Amniotic epithelial cell (primary cell): ENCODE results near the gene TP53I3.
"Not testable (repeated sequence)": the region's sequence is repeated elsewhere in the genome, so short reads cannot be mapped to it uniquely, and the experiment has no call there.

ENCODE experiments used
- DNase-seq: peaks from one replicate; pipeline ENCODE4 v3.0.0-alpha.2; 2010; ENCODE audit warnings: low read depth

TP53I3 gene

DNA sequence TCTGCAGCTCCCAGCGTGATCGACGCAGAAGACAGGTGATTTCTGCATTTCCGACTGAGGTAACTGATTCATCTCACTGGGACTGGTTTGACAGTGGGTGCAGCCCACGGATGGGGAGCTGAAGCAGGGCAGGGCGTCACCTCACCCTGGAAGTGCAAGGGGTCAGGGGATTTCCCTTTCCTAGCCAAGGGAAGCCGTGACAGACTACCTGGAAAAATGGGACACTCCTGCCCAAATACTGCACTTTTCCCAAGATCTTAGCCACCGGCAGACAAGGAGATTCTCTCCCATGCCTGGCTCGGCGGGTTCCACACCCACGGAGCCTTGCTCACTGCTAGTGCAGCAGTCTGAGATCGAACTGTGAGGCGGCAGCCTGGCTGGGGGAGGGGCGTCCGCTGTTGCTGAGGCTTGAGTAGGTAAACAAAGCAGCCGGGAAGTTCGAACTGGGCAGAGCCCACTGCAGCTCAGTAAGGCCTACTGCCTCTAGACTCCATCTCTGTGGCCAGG lies 10.6 kb upstream of the TP53I3 start:
- not testable (repeated sequence) for DNase-seq

DNA sequence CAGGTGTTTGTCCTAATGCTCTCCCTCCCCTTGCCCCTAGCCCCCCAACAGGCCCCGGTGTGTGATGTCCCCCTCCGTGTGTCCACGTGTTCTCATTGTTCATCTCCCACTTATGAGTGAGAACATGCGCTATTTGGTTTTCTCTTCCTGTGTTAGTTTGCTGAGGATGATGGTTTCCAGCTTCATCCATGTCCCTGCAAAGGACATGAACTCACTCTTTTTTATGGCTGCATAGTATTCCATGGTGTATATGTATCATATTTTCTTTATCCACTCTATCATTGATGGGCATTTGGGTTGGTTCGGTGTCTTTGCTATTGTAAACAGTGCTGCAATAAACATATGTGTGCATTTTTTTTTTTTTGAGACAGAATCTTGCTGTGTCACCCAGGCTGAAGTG lies 8.6 kb upstream of the TP53I3 start:
- DNase-seq, result not testable (repeated sequence)

DNA sequence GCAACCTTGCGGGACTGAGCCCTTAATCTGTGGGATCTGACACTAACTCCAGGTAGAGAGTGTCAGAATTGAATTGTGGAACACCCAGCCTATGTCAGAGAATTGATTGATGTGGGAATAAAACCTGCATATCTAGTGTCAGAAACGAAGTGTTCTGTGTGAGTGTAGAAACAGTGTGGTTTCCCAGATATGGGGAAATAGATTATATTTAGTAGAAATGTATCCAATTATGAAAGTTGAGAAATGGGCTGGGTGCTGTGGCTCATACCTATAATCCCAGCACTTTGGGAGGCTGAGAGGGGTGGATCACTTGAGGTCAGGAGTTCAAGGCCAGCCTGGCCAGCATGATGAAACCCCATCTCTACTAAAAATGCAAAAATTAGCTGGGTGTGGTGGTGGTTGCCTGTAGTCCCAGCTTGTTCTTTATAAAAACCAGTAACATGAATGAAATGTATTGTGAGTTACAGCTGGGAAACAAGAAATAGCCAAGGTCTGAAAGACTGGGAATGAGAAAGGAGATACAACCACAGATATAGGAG lies 4.3 kb upstream of the TP53I3 start:
- peak; percentile 83 for DNase-seq

DNA sequence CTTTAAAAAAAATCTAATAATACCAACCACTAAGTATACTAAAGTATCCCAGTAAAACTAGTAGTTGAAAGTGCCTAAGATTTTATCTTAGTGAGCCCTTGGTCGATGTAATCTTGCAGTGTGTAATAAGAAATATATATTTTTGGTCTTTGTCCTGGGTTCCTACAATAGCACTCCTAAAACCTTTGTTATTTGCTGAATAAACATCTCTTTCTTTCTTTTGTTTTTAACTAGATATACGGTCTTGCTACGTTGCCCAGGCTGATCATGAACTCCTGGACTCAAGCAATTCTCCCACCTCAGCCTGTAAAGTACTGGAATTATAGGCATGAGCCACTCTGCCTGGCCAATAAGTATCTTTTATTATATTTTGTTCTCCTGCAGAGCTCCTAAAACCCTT lies 2.4 kb upstream of the TP53I3 start:
- no peak for DNase-seq

DNA sequence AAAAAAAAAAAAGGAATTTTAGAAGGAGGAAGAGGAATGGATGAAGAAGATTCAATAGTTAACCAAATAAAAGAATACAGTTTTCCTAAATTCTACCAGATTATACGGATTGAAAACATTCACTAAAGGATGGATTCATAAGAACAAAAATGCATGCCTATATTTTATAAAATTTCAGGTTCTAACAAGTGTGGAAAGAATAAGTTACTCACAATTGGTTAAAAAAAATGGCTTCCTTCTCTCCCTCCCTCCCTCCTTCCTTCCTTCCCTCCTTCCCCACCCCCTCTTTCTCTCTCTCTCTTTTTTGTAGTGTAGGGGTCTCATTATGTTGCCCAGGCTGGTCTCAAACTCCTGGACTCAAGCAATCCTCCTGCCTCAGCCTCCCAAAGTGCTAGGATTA lies 1.6 kb upstream of the TP53I3 start:
- DNase-seq, result no peak

DNA sequence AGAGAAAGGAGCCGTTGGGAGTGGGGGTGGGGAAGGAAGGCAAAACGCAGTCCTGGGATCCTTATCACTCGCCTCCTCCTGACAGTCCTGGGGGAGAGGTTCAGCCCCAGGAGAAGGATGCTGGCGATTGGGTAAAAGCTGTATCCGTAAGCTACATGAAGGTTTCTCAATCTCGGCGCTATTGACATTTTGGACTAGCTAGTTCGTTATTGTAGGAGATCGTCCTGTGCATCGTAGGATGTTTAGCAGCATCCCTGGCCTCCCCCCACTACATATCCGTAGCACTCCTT lies 511 bp upstream of the TP53I3 start:
- DNase-seq, result no peak

DNA sequence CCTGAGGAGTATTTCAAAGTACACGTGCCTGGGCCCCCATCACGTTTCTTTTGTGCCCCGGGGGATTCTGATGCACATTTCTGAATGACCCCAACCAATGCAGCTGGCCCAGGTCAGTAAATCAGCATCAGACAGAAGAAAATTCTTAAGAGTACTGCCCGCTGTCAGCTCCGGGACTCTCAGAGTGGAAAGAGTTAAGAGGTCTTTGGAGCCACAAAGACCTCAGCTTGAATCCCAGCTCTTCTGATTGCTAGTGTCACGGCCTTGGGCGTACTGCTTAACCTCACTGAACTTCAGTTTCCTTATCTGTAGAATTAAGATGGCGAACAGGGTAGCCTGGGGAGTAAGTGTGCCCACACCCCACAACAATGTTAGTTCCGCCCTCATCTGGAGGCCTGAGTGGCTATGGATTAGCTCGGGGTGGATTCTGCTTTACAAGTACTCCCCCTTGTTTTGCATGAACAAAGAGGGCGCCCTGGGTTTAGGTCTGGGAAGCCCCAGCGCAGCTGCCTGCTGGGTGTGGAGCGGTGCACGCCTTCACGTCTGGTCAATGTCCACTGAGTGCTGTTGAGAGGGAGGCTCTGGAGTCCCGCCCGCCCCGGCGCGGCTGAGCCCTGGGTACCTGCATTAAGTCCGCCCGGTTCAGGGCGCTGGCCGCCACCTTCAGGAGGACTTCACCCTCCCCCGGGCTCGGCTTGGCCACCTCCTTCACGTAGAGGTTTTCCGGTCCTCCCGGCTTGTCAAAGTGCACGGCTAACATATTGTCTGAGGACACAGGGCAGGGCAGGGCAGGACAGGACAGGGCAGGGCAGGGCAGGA lies 858 bp downstream of the TP53I3 start:
- peak; percentile 81 for DNase-seq

DNA sequence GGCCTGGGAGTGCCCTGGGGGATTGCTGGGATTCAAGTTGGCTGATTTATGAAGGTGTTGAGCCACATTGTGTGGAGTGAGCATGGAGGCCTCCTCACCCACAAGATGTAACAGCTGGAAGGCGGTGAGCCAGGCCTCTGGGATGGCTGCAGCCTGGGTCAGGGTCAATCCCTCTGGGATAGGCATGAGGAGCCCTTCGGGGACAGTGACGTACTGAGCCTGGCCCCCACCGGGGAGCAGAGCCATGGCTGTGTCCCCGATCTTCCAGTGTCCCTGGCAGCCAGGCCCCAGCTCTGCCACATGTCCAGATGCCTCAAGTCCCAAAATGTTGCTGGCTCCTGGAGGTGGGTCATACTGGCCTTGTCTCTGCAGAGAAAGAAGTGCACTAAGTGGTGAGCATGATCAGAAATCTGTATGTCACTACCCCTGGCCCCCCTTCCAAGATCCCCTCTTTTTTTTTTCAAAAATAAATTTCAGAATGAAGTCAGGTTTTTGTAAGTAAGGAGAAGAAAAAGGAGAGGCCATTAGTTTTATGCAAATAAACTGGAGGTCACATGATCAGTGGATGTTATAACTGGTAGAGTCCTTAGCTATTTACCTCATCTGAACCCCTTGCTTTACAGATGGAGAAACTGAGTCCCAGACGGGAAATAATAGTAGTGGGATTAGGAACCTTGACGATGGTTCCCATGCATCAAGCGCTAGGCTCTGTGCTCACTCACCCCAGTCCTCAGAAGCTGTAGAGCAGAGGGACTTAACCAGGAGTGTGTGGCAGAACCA lies 1.7 kb downstream of the TP53I3 start:
- no peak for DNase-seq

DNA sequence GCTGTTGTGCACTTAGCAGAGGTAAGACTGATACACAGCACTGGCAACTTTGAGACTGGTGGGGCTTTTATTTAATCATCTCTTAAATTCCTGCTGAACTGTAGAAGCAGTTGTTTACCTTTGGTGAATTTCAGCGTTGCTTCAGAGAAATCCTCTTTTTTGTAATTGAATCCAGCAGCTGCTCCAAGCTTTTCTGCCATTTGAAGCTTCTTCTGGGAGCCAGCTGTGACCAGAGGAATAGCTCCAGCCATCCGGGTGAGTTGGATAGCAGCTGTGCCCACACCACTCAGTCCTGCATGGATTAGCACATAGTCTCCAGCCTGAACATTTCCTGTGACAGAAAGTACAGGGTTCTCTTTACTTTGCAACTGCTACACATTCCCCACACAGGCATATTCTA lies 3.9 kb downstream of the TP53I3 start:
- DNase-seq, result no peak

DNA sequence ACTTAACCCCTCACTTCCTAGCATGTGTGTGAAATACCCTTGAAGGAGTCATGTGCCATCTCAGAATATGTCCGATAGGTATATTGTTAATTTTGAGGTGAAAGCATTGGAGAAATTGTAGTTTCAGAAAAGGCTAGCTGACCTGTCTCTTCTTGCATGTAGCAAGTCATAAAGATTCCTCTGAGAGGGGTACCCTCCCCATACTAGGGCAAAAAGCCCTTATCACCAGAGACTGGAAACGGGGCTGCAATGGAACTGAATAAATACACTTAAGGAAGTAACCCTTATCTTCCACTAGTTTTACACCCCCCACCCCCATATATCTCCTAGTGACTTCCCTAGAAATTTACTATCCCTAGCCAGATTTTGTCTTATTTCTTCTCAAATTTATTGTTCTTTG lies 6.8 kb downstream of the TP53I3 start:
- DNase-seq, result no peak

DNA sequence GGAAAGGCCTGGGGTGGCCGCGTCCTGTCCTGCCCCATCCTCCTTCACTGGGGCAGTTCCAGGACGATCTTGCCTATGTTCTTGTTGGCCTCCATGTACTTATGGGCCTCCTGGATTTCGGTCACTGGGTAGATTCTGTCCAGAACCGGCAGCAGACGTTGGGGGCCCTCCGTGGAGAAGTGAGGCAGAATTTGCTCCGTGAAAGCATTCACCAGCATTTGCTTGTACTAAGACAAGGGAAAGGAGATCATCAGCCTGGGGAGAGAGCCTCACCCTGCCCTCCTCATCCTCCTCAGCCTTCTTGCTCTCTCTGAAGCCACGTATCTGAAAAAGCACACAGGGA lies 7.1 kb downstream of the TP53I3 start:
- DNase-seq, result no peak

DNA sequence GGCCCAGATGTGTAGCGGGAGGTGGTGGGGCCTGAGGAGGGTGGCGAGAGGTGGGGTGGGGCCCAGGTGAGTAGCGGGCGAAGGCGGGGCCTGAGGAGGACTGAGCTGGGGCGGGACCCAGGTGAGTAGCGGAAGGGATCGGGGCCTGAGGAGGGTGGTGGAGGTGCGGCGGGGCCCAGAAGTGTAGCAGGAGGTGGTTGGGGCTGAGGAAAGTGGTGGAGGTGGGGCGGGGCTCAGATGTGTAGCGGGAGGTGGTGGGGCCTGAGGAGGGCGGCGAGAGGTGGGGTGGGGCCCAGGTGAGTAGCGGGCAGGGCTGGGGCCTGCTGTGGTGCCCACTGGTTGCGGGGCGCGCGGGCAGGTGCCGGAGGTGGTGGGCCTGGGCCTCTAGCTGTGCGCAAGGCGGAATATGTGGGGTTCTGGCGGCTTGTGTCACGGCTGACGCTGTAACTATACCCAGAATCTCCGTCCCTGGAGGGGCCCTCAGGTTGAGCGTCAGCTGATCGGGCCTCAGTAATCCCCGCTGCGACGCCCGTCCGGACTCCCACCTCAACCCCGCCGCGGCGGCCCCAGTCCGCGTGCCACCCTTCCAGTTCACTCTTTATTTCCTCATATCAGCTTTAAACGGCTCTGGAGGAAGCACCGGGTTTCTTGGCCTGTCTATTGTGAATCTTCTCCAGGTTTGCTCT lies 7.6 kb downstream of the TP53I3 start:
- DNase-seq, result no peak

DNA sequence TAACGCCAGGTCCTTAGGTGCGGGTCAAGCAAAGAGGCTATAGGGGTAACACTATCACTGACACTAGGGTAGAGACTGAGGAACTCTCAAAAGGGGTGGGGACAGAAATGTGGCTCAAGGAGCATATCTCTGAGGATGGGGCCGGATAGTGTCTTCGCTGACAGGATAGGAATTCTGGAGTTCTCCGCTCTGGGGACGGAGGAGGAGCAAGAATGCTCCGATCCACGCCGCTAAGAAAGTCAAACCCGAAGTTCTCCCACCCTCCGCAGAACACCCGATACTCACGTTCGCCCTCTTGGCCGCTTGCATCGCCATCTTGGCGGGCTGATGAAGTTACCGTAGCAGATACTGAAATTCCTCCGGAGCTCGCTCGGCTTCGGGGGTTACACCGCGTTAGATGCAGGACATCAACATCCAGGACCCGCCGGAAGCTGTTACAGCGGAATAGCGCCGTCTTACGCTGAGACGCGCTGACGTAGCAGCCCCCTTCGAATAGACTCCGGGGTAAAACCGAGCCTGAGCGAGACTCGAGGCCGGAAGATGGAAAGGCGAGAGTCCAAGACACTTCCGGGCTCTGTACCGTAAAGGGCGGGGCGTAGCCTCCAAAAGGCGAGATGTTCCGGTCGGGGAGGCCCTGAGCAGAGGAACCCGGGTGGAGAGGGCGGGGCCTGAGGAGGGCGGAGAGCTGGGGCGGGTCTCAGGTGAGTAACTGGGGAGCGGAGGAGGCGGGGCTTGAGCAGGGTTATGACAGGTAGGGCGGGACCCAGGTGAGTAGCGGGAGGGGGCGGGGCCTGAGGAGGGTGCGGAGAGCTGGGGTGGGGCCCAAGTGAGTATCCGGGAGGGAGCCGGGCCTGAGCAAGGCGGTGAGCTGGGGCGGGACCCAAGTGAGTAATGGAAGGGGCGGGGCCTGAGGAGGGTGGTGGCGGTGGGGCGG lies 8.5 kb downstream of the TP53I3 start, which contains the start of gene SF3B6:
Gene SF3B6 (minus strand): TSS at position 412 of the 934 bp plus-strand sequence. CDS start 97 bp downstream, at position 315.
- peak; percentile 99 for DNase-seq

DNA sequence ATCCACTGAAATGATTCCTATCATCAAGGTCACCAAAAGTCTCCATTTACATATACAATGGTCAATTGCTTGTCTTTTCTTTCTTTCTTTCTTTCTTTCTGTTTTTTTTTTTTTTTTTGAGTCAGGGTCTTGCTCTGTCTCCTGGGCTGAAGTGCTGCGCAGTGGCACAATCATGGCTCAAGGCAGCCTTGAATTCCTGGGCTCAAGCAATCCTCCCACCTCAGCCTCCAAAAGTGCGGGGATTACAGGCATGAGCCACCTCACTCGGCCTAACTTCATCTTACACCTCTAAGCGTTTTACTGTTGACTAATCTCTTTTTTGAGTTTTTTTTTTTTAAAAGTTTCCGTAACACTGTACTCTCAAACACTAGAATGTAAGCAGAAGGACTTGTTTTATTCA lies 9.4 kb downstream of the TP53I3 start:
- DNase-seq, result no peak

DNA sequence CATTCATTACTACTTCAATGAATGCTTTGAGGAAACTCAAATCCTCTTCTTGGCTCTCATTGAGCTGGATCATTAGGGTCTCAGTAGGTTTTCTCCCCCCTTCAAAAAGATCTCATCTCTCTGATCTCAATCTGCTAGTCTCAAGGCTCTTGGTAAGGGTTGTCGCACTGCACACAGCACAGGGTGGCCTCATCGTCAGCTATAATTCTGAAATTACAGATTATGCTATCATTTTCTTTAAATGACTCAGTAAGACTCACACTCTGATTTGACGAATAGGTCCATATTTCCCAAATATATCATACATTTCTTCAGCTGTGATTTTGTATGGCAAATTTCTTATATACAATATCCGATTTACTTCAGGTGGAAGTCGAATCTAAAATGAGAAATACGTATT lies 10.8 kb downstream of the TP53I3 start:
- no peak for DNase-seq

DNA sequence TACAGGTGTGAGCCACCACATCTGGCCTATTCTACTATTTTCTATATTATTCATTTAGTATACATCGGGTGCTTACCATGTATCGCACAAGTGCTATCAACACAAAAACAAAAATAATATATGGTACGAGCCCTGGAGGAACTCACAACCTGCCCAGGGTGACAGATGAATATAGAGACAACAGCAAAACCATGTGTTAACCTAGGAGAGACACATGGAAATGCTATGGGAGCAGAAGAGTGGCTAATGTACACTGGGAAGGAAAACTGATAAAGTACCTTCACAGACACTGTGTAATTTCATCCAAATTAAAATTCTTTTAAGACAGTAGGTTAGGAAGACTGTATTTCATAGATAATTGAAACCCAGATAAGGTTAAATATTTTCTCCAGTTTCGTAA lies 12.4 kb downstream of the TP53I3 start:
- DNase-seq, result no peak

DNA sequence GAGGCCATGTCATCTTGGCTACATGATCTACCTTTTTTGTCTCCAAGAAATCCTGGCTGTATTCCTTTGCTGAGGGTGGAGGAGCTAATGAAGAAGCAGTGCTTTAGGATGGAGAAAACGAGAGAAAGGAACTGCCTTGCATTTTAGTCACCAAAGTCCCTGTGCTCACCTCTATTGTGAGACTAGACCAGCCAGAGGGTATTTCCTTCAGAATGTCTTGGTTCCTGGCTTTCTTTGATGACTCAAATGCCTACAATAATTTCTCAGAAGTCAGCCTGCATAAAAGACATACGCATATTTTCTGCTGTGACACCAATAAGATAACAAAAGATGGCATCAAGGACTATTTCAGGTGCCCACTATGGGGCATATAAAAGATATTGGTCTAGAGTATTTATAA lies 19.3 kb downstream of the TP53I3 start:
- DNase-seq, result no peak

DNA sequence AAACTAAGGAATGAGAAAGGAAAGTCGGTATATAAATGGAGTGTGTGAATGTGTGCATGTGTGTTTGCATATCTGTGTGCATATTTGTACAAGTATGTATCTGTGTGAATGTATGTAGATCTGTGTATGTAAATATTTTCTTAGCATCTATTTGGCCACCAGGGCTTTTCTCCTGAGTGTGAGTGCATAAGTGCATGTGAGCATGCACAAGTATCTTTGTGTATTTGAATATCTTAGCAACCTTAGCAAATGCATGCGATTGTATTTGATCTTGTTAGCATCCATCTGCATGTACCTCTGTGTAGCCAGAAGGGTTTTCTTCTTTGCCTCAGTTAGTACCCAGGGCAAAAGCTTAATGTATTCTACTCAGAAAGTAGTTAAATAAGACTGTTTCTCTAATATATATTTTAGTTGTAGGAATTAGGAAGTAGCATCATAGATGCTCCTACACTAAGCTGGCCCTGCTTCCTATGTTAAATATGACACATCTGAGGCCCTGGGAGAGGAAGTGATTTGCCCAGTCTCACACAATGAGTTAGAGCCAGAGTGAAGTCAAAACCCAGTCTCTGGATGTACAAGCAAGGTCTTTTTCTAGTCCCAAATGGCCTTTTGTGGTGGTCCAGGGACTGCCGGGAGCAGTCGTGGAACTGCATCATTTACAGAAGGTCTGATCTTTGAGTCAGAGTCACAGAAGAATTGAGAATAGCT lies 25.9 kb downstream of the TP53I3 start:
- DNase-seq, result no peak

DNA sequence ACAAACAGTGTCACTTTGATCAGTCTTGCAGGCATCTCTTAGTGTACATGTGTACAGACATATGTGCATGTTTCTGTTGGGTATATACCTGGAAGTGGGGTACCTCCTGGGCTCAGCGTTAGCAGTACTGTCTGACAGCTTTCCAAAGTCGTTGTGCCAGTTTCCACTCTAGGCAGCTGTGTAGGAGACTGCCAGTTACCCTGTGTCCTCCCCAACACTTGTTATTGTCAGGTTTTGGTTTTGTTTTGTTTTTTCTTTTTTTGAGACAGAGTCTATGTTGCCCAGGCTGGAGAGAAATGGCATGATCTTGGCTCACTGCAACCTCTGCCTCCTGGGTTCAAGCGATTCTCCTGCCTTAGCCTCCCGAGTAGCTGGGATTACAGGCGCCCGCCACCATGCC lies 28.9 kb downstream of the TP53I3 start:
- no peak for DNase-seq

DNA sequence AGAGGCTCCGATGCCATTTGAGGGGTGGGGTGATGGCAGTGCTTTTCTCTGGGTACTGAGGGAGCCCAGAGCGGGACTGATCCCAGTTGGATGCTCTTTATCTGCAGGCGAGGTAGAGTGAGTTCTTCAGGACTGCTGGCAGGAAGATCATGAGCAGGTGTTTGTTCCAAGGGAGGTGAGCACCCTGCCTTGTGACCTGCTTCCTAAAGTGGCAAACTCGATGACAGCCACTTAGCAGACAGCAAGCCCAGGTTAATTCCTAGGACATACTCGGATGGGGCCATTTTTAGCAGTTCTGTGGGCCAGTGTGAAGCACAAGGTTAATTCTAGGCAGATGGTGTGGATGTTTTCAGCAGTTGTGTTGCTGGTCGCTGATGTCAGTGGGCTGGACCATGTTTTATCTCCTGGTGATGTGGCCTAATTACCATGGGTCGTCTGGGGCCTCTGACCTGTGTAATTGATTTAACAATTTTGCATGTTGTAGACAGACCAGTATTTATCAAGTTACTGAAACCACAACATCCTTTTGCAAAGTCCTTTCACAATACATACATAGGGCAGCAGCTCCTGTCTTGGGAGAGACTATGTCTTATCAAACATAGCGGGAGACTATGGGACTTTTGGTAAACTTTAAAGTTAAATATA lies 30.1 kb downstream of the TP53I3 start:
- peak; percentile 35 for DNase-seq
